ENCODE results near the gene WDR33. TPM values are rescaled to one million over a fixed set of nuclear protein-coding genes. Genes with fewer than 3 reads are reported as not detected.

Gene WDR33
- total and polyA plus RNA-seq, 4 experiments from 2014 or later: 19.4 to 86.2 (median 70.4) TPM

DNA sequence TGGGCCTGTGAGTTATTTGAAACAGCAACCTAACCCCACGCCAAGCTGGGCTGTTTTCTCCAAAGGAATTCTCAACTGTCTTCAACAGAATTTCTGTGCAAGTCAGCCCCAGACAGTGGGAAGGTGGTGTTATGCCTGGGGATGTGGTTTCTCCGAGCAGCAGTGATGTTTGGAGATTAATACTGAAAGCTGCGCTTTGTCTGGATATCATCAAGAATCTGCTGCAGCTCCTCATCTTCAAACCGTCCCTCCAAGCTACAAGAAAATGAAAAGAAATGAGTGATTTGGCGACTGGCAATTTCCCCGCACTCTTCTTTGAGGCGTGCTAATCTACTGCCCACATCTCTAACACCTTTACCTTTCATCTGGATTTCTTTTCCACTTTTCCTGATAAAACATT, 37.0 kb upstream of the WDR33 start:
- DNase-seq: no peak
- Mint-ChIP-seq H3K4me3 (no peak overlapping the region), H3K27ac (peak overlapping the region in 4 of 7 donors; percentile 12 to 57 (median 50)), H3K9me3 (no peaks in the 10 kb centered on the region), H3K36me3 (peaks cover 34 to 56% of the 10 kb centered on the region in 2 donors), H3K27me3 (no peaks in the 10 kb centered on the region), H3K4me1 (peaks cover 6 to 9% (median 8%) of the 10 kb centered on the region in 4 donors)
- Histone ChIP-seq H3K4me1 (ENCODE audit: insufficient read depth, low read length) (no peaks in the 10 kb centered on the region), H3K4me3 (ENCODE audit: low read length in 2 of 2) (no peak overlapping the region), H3K27me3 (ENCODE audit: insufficient read depth, low read length) (no peaks in the 10 kb centered on the region), H3K36me3 (ENCODE audit: insufficient read depth, low read length) (peaks cover 42% of the 10 kb centered on the region), H3K9me3 (ENCODE audit: control insufficient read depth in 1 of 2, low read length in 2 of 2) (no peaks in the 10 kb centered on the region), H3K27ac (ENCODE audit: low read depth, low read length) (no peak overlapping the region)
- ChIA-PET CTCF (ENCODE audit: partially characterized antibody) (no interaction called here), POLR2A (ENCODE audit: partially characterized antibody) (no interaction called here)
- intact Hi-C loops (cut with micrococcal nuclease): no loop called here

DNA sequence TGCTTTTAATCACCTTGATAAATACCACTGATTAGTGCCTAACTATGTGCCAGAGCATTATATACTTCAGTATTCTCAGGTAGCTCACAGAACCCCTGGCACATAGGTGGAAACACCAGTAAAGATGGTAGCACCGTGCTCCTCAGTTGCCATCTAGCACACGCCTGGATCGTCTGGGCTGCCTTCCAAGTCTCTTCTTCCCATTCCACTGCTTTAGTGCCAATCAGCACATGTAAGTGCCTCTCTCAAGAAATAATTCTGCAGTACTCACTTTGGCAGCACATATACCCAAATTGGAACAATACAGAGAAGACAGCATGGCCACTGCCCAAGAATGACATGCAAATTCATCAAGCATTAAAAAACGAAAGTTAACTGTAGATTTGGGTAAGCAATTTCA, 34.0 kb upstream of the WDR33 start:
- peak overlapping the region in 1 of 7 donors; percentile 53 for H3K27ac Mint-ChIP-seq
- no peak overlapping the region for H3K4me3 Mint-ChIP-seq
- ChIA-PET CTCF (ENCODE audit: partially characterized antibody) (interaction anchor here (1.3 kb wide), 1 partner anchor 254 kb away, joined by 3 read pairs; no protein-coding TSS in a partner anchor), POLR2A (ENCODE audit: partially characterized antibody) (interaction anchor here (0.7 kb wide), 1 partner anchor 16 kb away, joined by 3 read pairs; no protein-coding TSS in a partner anchor)
- H3K4me3 ChIP-seq (ENCODE audit: low read length in 2 of 2): no peak overlapping the region
- peaks cover 5 to 11% (median 7%) of the 10 kb centered on the region in 4 donors for H3K4me1 Mint-ChIP-seq
- no peaks in the 10 kb centered on the region for H3K9me3 ChIP-seq (ENCODE audit: control insufficient read depth in 1 of 2, low read length in 2 of 2)
- H3K36me3 ChIP-seq (ENCODE audit: insufficient read depth, low read length): peaks cover 31% of the 10 kb centered on the region
- H3K4me1 ChIP-seq (ENCODE audit: insufficient read depth, low read length): no peaks in the 10 kb centered on the region
- H3K9me3 Mint-ChIP-seq: peaks cover 0 to 4% (median 0%) of the 10 kb centered on the region in 8 donors
- H3K27ac ChIP-seq (ENCODE audit: low read depth, low read length): no peak overlapping the region
- no peaks in the 10 kb centered on the region for H3K27me3 Mint-ChIP-seq
- DNase-seq: no peak
- H3K36me3 Mint-ChIP-seq: peaks cover 29 to 38% of the 10 kb centered on the region in 2 donors
- H3K27me3 ChIP-seq (ENCODE audit: insufficient read depth, low read length): no peaks in the 10 kb centered on the region
- intact Hi-C loops (cut with micrococcal nuclease): no loop called here

DNA sequence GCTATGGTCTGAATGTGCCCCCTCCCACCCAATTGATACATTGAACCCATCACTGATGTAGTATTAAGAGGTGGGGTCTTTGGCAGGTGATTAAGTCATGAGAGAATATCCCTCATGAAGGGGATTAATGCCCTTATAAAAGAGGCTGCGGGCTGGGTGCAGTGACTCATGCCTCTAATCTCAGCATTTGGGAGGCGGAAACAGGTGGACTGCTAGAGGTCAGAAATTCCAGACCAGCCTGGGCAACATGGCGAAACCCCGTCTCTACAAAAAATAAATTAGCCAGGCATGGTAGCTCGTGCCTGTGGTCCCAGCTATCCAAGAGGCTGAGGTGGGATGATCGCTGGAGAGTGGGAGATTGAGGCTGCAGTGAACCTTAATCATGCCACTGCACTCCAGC, 32.7 kb upstream of the WDR33 start:
- H3K9me3 ChIP-seq (ENCODE audit: control insufficient read depth in 1 of 2, low read length in 2 of 2): no peaks in the 10 kb centered on the region
- peaks cover 20% of the 10 kb centered on the region for H3K36me3 ChIP-seq (ENCODE audit: insufficient read depth, low read length)
- Mint-ChIP-seq H3K9me3 (peaks cover 0 to 4% (median 0%) of the 10 kb centered on the region in 8 donors), H3K27me3 (no peaks in the 10 kb centered on the region), H3K36me3 (peaks cover 21 to 26% of the 10 kb centered on the region in 2 donors), H3K27ac (no peak overlapping the region), H3K4me3 (no peak overlapping the region), H3K4me1 (peaks cover 5 to 11% (median 7%) of the 10 kb centered on the region in 4 donors)
- H3K4me1 ChIP-seq (ENCODE audit: insufficient read depth, low read length): no peaks in the 10 kb centered on the region
- no peak overlapping the region for H3K27ac ChIP-seq (ENCODE audit: low read depth, low read length)
- H3K27me3 ChIP-seq (ENCODE audit: insufficient read depth, low read length): no peaks in the 10 kb centered on the region
- H3K4me3 ChIP-seq (ENCODE audit: low read length in 2 of 2): no peak overlapping the region
- ChIA-PET POLR2A (ENCODE audit: partially characterized antibody) (interaction anchor here (2.1 kb wide), 1 partner anchor 15 kb away, joined by 9 read pairs; the partner anchor contains the start of gene POLR2D), CTCF (ENCODE audit: partially characterized antibody) (interaction anchor here (0.6 kb wide), 1 partner anchor 25 kb away, joined by 3 read pairs; no protein-coding TSS in a partner anchor)
- no peak for DNase-seq
- intact Hi-C loops (cut with micrococcal nuclease): no loop called here

DNA sequence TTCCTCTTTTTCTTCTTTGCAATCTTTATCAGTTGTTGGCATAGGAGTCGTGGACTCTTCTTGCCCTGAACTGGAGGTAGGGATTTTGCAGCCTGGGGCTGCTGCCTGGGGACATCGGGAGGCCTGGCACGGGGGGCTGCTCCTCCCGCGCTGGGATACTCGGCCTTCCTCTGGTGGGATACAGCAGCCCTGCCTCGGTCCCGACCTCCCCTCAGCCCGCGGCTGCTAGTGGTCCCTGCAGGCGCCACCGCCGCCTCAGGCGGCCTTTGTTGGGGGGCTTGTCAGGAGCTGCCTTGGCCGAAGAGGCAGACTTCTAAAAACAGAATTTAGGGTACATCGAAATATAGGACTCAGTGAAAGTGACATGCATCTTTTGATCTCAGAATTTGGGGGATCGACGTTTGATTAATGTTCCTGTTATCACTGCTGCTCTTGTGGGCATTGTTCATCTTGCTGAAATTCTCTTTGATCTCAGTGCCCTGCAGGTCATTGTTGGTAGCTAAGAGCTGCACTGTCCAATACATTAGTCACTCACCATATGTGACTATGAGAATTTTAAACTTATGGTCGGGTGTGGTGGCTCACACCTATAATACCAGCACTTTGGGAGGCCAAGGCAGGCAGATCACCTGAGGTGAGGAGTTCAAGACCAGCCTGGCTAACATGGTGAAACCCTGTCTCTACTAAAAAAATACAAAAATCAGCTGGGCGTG, 30.7 kb upstream of the WDR33 start:
- CTCF ChIA-PET (ENCODE audit: partially characterized antibody): interaction anchor here (0.7 to 0.8 kb wide), 2 partner anchors 13 to 17 kb away, joined by 3 read pairs; no protein-coding TSS in a partner anchor

DNA sequence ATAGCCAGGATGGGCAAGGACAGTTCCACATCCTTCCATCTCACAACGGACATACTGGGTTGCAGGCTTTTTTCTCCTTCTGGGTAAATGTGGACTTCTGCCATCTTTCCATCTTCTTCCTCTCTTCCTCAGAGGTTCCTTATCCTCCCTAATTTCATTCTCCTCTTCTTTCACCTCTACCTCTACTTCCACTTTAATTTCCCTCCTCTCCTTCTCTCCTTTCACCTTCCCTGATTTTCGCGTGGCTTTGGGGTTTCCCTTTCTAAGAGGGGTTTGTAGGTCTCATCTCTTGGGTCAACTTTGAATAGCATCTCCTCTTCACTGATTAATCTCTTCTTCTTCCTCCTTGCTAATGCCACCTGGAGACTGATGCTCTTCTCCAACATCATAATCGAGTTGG, 29.9 kb upstream of the WDR33 start:
- H3K36me3 Mint-ChIP-seq: peaks cover 7 to 9% of the 10 kb centered on the region in 2 donors
- ChIA-PET POLR2A (ENCODE audit: partially characterized antibody) (no interaction called here), CTCF (ENCODE audit: partially characterized antibody) (interaction anchor here (0.8 kb wide), 1 partner anchor 12 kb away, joined by 3 read pairs; no protein-coding TSS in a partner anchor)
- Histone ChIP-seq H3K9me3 (ENCODE audit: control insufficient read depth in 1 of 2, low read length in 2 of 2) (no peaks in the 10 kb centered on the region), H3K27ac (ENCODE audit: low read depth, low read length) (no peak overlapping the region), H3K4me1 (ENCODE audit: insufficient read depth, low read length) (no peaks in the 10 kb centered on the region), H3K4me3 (ENCODE audit: low read length in 2 of 2) (no peak overlapping the region), H3K27me3 (ENCODE audit: insufficient read depth, low read length) (no peaks in the 10 kb centered on the region), H3K36me3 (ENCODE audit: insufficient read depth, low read length) (no peaks in the 10 kb centered on the region)
- H3K4me1 Mint-ChIP-seq: peaks cover 5 to 11% (median 7%) of the 10 kb centered on the region in 4 donors
- H3K27ac Mint-ChIP-seq: no peak overlapping the region
- peaks cover 0 to 4% (median 0%) of the 10 kb centered on the region in 8 donors for H3K9me3 Mint-ChIP-seq
- no peaks in the 10 kb centered on the region for H3K27me3 Mint-ChIP-seq
- intact Hi-C loops (cut with micrococcal nuclease): no loop called here
- H3K4me3 Mint-ChIP-seq: no peak overlapping the region
- DNase-seq: no peak

More for the DNA sequence above, 30.7 kb upstream of the WDR33 start:
- POLR2A ChIA-PET (ENCODE audit: partially characterized antibody): no interaction called here
- no peak for DNase-seq
- no peak overlapping the region for H3K4me3 ChIP-seq (ENCODE audit: low read length in 2 of 2)
- Mint-ChIP-seq H3K27ac (no peak overlapping the region), H3K4me3 (no peak overlapping the region), H3K9me3 (peaks cover 0 to 4% (median 0%) of the 10 kb centered on the region in 8 donors), H3K4me1 (peaks cover 5 to 11% (median 7%) of the 10 kb centered on the region in 4 donors), H3K36me3 (peaks cover 11 to 14% of the 10 kb centered on the region in 2 donors), H3K27me3 (no peaks in the 10 kb centered on the region)
- H3K27ac ChIP-seq (ENCODE audit: low read depth, low read length): no peak overlapping the region
- no peaks in the 10 kb centered on the region for H3K4me1 ChIP-seq (ENCODE audit: insufficient read depth, low read length)
- H3K36me3 ChIP-seq (ENCODE audit: insufficient read depth, low read length): peaks cover 4% of the 10 kb centered on the region
- H3K27me3 ChIP-seq (ENCODE audit: insufficient read depth, low read length): no peaks in the 10 kb centered on the region
- H3K9me3 ChIP-seq (ENCODE audit: control insufficient read depth in 1 of 2, low read length in 2 of 2): no peaks in the 10 kb centered on the region
- intact Hi-C loops (cut with micrococcal nuclease): no loop called here

DNA sequence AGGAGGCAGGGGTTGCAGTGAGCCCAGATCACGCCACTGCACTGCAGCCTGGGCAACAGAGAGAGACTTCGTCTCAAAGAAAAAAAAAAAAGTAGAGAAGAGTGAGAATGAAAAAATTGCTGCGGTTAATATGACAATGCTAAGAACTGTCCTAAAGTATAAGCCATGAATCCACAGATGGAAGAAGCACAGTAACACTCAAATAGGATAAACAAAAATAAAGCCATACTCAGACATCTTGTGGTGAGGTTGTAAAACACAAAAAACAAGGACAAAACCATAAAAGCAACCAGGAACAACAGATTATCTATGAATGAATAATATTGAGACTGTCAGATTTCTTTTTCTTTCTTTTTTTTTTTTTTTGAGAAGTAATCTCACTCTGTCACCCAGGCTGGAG, 24.0 kb upstream of the WDR33 start:
- H3K4me1 Mint-ChIP-seq: peaks cover 4 to 19% (median 9%) of the 10 kb centered on the region in 4 donors
- no peaks in the 10 kb centered on the region for H3K36me3 Mint-ChIP-seq
- no peak for DNase-seq
- CTCF ChIA-PET (ENCODE audit: partially characterized antibody): no interaction called here
- H3K27me3 ChIP-seq (ENCODE audit: insufficient read depth, low read length): no peaks in the 10 kb centered on the region
- H3K4me3 ChIP-seq (ENCODE audit: low read length in 2 of 2): no peak overlapping the region
- POLR2A ChIA-PET (ENCODE audit: partially characterized antibody): no interaction called here
- no peak overlapping the region for H3K27ac ChIP-seq (ENCODE audit: low read depth, low read length)
- intact Hi-C loops (cut with micrococcal nuclease): no loop called here
- H3K4me3 Mint-ChIP-seq: no peak overlapping the region
- peak overlapping the region in 1 of 7 donors; percentile 10 for H3K27ac Mint-ChIP-seq
- H3K4me1 ChIP-seq (ENCODE audit: insufficient read depth, low read length): peaks cover 12% of the 10 kb centered on the region
- H3K9me3 Mint-ChIP-seq: peaks cover 0 to 2% (median 0%) of the 10 kb centered on the region in 8 donors
- no peaks in the 10 kb centered on the region for H3K9me3 ChIP-seq (ENCODE audit: control insufficient read depth in 1 of 2, low read length in 2 of 2)
- H3K27me3 Mint-ChIP-seq: no peaks in the 10 kb centered on the region
- H3K36me3 ChIP-seq (ENCODE audit: insufficient read depth, low read length): no peaks in the 10 kb centered on the region

DNA sequence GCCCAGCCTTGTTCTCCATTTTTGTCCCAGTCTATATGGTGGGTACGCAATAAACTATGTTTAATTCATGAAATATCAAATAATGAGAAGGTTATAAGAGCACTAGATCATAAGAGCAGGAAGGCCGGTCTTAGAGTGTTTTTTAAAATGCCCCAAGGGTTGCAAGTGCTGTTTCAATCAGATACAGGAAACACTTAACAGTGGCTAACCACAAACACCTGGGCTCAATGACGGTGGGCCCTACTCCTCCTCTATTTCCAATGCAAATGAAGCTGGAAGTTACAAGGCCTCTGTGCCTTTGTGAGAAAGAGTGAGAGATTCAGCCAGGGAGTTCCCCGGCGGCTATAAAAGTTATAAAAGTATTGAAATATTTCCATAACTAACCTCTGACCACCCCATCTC, 18.9 kb upstream of the WDR33 start:
- Mint-ChIP-seq H3K36me3 (no peaks in the 10 kb centered on the region), H3K27me3 (no peaks in the 10 kb centered on the region), H3K9me3 (peaks cover 0 to 12% (median under 1%) of the 10 kb centered on the region in 8 donors), H3K27ac (peak overlapping the region; percentile 82 to 95 (median 91)), H3K4me3 (peak overlapping the region in 7 of 8 donors; percentile 6 to 75 (median 53)), H3K4me1 (peaks cover 19 to 40% (median 26%) of the 10 kb centered on the region in 4 donors)
- Histone ChIP-seq H3K4me1 (ENCODE audit: insufficient read depth, low read length) (peaks cover 24% of the 10 kb centered on the region), H3K4me3 (ENCODE audit: low read length in 2 of 2) (no peak overlapping the region), H3K36me3 (ENCODE audit: insufficient read depth, low read length) (no peaks in the 10 kb centered on the region), H3K27ac (ENCODE audit: low read depth, low read length) (peak overlapping the region; percentile 35), H3K27me3 (ENCODE audit: insufficient read depth, low read length) (no peaks in the 10 kb centered on the region), H3K9me3 (ENCODE audit: control insufficient read depth in 1 of 2, low read length in 2 of 2) (no peaks in the 10 kb centered on the region)
- ChIA-PET POLR2A (ENCODE audit: partially characterized antibody) (interaction anchor here (0.5 to 3.7 kb wide), 9 partner anchors 15 to 128 kb away, joined by 3 to 19 read pairs (median 4); partner anchors contain the start of genes POLR2D, SFT2D3 and WDR33), CTCF (ENCODE audit: partially characterized antibody) (no interaction called here)
- intact Hi-C loops (cut with micrococcal nuclease): loop anchor here (1.0 kb wide), 1 partner anchor 19 kb away; the partner anchor contains the start of gene WDR33
- DNase-seq: peak; percentile 73 to 90 (median 78)

Data from CD4-positive, alpha-beta memory T cell (primary cell).